ENCODE data around the gene SERTM2.
"Not testable (repeated sequence)": the region's sequence is repeated elsewhere in the genome, so short reads cannot be mapped to it uniquely, and the experiment has no call there.

The SERTM2 gene
- total RNA-seq, result 0 reads per million in 2 donors

GRCh38 chrX:111511477-111511876 lies at the start of gene SERTM2:
TSS of gene SERTM2 (plus strand) at chrX:111511645. CDS start at chrX:111518858, 7,213 bp downstream.
- no peak for DNase-seq

- DNase-seq, result no peak
Measured at GRCh38 chrX:111465669-111466068, 45.8 kb upstream of the SERTM2 start.

GRCh38 chrX:111467896-111468295 lies 43.5 kb upstream of the SERTM2 start:
- DNase-seq, result no peak

- no peak for DNase-seq
Measured at GRCh38 chrX:111470681-111471403, 40.6 kb upstream of the SERTM2 start.

GRCh38 chrX:111481896-111482295 lies 29.5 kb upstream of the SERTM2 start:
- no peak for DNase-seq

- DNase-seq, result no peak
Measured at GRCh38 chrX:111483135-111483534, 28.3 kb upstream of the SERTM2 start.

- no peak for DNase-seq
Measured at GRCh38 chrX:111483881-111484280, 27.6 kb upstream of the SERTM2 start.

GRCh38 chrX:111490688-111491087 lies 20.8 kb upstream of the SERTM2 start:
- no peak for DNase-seq

GRCh38 chrX:111492085-111492484 lies 19.4 kb upstream of the SERTM2 start:
- DNase-seq, result no peak

GRCh38 chrX:111498538-111499103 lies 12.8 kb upstream of the SERTM2 start:
- no peak for DNase-seq

GRCh38 chrX:111503485-111503993 lies 7.9 kb upstream of the SERTM2 start:
- no peak for DNase-seq

- DNase-seq, result no peak
Measured at GRCh38 chrX:111504941-111505340, 6.5 kb upstream of the SERTM2 start.

GRCh38 chrX:111505783-111506182 lies 5.7 kb upstream of the SERTM2 start:
- DNase-seq, result no peak

- no peak for DNase-seq
Measured at GRCh38 chrX:111506826-111507225, 4.6 kb upstream of the SERTM2 start.

GRCh38 chrX:111507933-111508332 lies 3.5 kb upstream of the SERTM2 start:
- no peak for DNase-seq

GRCh38 chrX:111515298-111515697 lies 3.9 kb downstream of the SERTM2 start:
- no peak for DNase-seq

GRCh38 chrX:111518667-111519066 lies 7.2 kb downstream of the SERTM2 start:
- no peak for DNase-seq

GRCh38 chrX:111519215-111519614 lies 7.8 kb downstream of the SERTM2 start:
- DNase-seq, result peak in 1 of 5 experiments; percentile 47

GRCh38 chrX:111520506-111520905 lies 9.1 kb downstream of the SERTM2 start:
- DNase-seq, result no peak

- DNase-seq, result no peak
Measured at GRCh38 chrX:111521169-111521568, 9.7 kb downstream of the SERTM2 start.

- DNase-seq, result no peak
Measured at GRCh38 chrX:111543212-111543741, 31.8 kb downstream of the SERTM2 start.

GRCh38 chrX:111549235-111549634 lies 37.8 kb downstream of the SERTM2 start:
- DNase-seq, result not testable (repeated sequence)

GRCh38 chrX:111555406-111555958 lies 44.0 kb downstream of the SERTM2 start:
- DNase-seq, result no peak

GRCh38 chrX:111560801-111561200 lies 49.4 kb downstream of the SERTM2 start:
- DNase-seq, result no peak

Data from T-helper 2 cell (primary cell).